Stimulated activated CD8-positive, alpha-beta memory T cell treated with anti-CD3 and anti-CD28 coated beads, Interleukin-7, amount 100 ng/mL, for 24 hours (primary cell): ENCODE measurements around the gene TSPAN5.

ENCODE experiments used
- DNase-seq: peaks from one replicate; pipeline ENCODE4 v3.0.0-alpha.2; 2020; ENCODE audit warnings: low read depth

The TSPAN5 gene

DNA sequence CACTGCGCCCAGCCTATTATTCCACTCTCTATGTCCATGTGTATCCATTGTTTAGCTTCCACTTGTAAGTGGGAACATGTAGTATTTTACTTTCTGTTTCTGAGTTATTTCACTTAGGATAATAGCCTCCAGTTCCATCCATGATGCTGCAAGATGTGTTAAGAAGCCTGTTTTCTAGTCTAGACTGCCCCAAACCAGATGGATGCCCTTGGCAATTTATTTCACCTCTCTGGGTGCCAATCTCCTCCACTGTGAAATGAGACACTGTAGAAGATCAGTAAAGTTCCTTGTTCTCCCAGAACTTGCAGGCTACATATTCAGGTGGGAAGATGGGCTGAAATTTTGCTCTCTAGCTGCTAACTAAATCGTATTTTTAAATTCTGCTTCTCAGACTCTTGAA lies 72.8 kb downstream of the TSPAN5 start:
- no peak for DNase-seq

DNA sequence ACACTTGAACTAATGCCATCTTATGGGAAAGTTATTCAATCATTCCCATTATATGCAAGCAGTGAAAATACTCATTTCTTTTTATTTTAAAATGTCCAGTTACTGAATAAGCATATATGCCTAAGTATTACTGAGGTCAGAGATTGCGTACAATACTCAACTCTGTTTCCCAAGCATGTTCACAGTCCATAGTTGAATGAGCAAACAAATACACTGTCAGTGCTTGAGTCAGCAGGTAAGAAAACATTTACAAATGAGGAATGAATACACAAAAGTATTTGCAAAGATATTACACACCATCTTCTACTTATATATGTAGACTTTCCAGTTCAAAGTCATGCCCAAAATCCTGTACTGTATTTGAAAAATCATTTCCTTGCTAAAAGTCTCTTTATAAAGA lies 74.1 kb downstream of the TSPAN5 start:
- DNase-seq, result no peak

- no peak for DNase-seq
Observed at GRCh38 chr4:98583265-98583664, 75.1 kb downstream of the TSPAN5 start.

- DNase-seq, result no peak
Observed at GRCh38 chr4:98581126-98581525, 77.3 kb downstream of the TSPAN5 start.

DNA sequence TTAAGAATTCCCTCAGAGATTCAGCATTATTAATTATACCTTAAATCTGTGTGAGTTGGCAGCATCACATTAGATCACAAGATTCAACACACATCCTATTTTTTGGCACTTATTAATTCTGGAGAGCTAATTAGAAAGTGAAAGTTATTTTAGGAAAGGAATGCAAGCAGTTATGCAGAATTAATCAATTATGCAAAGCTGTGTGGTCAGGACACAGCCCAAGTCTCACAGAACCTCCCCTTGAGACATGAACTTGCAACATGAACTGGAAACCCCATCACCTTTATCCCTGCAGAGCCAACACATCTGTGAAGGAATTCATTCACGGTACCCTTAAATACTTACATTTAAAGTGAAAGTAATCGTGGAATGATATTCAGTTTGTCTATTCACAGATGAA lies 80.5 kb downstream of the TSPAN5 start:
- no peak for DNase-seq

DNA sequence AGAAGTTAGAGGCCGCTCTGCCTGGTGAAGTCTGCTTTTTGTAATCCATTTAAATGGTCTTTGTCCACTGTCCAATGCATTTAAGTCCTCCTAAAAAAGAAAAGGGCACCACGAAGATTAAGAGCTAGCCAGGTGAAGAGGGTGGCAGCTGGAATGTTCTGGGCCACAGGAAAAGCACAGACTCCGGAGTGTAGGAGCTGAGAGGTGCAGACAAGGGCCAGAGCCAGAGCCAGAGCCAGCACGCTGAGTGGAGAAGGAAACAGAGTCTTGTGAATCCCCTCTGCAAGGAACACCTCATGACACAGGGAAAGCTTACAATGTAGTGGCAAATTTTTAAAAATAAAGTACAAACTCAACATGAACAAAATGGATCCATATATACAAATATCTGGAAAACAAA lies 83.6 kb downstream of the TSPAN5 start:
- DNase-seq, result no peak

DNA sequence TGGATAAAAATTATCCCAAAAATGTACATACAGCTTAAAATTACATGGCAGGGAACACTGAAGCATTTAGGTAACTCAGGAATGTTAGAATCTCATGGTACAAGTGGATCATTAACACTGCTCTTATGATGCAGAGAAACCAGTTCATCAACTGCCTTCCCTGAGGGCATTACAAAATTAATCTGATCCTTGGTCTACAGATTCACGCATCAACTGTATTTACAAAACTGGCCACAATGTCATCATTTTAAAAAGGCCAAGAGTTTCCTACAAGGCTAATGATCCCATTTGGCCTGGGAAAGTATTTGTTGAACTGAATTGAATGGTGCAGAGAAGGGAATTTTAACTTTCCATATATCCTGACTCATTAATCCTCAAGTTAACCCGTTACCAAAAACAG lies 84.6 kb downstream of the TSPAN5 start:
- DNase-seq, result no peak

- DNase-seq, result no peak
Observed at GRCh38 chr4:98572697-98573096, 85.7 kb downstream of the TSPAN5 start.

DNA sequence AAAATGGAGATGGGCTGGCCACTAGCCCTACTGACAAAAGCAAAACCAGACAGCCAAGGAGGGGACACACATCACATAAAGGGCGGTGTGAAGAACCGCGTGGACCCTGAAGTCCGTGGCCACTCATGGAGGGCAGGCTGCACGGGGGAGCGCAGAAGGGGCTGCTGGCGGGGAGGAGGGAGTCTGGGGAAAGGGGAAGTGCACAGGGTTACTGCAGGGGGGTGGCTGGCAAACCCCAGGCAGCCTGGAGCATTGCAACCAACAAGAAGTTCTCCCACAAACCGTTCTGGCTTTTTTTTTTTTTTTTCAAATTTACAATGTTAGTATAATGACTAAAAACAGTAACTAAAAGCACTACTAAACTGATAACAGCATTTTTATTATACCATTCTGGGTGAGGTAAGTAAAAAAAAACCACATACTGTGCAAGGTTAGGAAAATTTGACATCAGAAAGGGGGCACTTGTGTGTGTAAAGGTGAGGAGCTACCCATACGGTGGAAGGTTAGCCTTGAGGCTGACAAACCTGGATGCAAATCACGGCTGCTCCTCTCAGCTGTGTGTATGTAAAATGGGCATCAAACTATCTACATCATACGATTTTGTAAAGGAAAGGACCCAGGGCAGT lies 87.1 kb downstream of the TSPAN5 start:
- no peak for DNase-seq

GRCh38 chr4:98570151-98570797 lies 88.1 kb downstream of the TSPAN5 start:
- no peak for DNase-seq

DNA sequence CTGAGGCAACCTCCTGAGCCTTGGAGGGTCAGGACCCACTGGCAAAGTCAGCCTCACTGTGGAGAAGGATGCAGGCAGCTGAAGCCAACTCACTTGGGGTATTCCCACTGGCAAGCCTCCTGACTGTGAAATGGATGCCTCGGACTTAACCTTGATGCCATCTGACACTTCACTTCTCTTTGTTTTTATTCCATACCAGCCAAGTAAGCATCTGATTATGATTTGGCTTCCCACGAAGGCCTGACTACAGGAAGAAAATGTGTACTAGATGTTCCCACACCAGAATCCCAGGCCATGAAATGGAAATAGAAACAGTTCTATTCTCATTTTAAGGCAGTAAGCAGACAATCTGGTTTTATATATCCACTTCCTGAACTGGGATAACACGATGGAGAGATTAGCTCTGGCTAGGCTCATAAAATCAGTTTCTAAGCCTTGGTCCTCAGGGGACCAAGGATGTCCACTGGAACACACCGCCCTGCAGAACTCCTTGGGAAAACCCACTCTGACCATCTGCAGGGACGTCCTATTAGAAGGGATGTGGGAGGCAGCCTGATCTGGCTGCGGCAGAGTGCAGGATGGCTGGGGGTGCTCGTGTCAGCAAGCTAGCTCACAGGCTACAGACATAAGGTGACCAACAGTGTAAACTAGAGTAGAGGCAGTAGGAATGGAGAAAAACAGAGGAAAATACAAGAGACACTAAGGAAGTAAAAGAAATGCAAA lies 89.3 kb downstream of the TSPAN5 start:
- no peak for DNase-seq

GRCh38 chr4:98567611-98568010 lies 90.8 kb downstream of the TSPAN5 start:
- DNase-seq, result no peak

GRCh38 chr4:98566361-98567008 lies 91.9 kb downstream of the TSPAN5 start:
- no peak for DNase-seq

DNA sequence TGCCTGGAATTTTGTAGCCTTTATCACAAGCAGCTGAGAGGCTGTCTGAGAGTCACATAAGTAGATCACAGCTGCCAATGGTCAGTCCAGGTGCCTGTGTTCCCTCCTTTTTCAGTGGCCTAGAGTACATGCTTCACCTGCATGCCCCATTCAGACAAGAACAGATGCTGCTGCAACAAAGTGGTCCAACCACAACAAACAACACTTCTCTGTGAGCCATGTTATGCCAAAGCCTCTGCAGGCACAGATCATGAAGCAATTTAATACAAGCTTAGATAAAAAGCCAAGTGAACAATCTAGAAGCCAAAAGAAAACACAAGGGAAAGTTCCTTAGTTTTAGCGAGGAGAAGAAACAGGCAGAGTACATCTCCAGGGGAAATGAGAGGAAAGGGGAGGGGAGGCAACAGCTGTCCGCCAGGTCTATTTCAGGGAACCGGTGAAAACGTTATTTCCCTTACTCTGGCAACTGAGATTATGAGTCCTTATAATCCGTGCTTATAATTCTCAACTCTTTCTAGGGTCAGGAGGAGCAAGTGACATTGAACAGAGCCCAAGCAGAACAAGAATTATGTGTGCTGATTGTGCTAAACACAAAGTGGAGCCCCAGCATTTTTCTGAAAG lies 92.6 kb downstream of the TSPAN5 start:
- DNase-seq, result no peak

DNA sequence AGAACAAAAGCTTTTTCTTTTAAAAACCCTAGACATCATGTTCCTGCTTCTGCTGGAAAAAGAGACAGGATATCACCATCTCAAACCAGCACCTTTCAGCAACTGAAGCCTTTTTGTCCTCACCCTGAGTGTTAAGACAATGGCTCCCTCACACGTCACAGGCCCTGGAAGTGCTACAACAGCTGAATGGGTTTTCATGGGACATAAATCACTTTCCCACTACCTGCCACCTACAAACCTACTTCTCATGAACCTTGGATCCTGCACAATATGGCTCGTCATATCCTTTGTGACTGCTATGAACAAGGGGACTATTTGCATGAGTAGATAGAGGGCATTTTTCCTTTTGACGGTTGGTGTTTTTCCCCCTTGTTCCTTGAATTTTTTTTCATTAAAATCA lies 93.6 kb downstream of the TSPAN5 start:
- no peak for DNase-seq

GRCh38 chr4:98560321-98560720 lies 98.1 kb downstream of the TSPAN5 start:
- no peak for DNase-seq

GRCh38 chr4:98558471-98559169 lies 99.8 kb downstream of the TSPAN5 start:
- no peak for DNase-seq

DNA sequence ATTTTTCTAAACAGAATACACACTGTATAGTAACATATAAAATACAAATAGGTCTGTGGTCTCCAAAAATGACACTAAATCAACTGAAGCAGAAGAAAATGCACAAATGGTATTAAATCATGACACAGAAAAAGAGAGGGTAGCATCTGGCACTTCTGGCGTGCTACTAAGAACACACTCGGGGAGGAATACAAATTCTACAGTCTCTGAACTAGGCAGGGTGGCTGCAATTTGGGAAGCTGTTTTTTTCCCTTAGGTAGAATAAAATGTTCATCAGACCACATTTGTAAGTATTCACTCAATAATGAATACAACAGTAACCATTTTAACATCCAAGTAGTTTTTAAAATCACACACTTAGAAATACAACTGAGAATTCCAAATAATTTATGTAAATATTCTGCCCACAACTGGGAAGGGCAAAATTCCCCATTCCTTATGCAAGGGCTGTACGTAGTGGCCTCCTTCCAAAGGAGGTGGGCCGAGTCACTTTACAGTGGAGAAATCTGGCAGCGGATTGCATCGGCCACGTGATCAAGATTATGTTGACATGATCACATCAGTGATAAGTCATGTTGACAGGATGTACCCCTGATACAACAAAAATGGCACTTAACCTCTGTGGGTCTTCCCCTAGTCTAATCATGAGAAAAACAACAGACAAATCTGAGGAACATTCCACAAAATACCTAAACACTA lies 101.1 kb downstream of the TSPAN5 start:
- no peak for DNase-seq

DNA sequence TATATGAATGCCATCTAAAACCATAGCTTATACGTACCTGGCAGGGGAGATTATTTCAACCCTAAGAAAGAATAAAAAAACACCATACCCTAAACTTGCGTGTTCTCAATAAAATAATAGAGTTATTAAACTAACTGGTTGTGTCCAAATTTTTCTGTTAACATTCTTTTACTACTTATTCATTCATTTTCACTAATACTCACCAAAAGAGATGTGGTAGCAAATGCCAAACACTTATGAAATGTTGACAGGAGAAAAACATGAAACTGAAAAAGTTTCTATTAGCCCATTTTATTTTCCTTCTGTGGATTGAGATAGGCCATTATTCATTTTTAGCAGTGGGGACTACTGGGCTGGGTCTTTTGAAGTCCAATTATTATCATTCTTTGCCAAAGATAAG lies 102.0 kb downstream of the TSPAN5 start:
- DNase-seq, result no peak

DNA sequence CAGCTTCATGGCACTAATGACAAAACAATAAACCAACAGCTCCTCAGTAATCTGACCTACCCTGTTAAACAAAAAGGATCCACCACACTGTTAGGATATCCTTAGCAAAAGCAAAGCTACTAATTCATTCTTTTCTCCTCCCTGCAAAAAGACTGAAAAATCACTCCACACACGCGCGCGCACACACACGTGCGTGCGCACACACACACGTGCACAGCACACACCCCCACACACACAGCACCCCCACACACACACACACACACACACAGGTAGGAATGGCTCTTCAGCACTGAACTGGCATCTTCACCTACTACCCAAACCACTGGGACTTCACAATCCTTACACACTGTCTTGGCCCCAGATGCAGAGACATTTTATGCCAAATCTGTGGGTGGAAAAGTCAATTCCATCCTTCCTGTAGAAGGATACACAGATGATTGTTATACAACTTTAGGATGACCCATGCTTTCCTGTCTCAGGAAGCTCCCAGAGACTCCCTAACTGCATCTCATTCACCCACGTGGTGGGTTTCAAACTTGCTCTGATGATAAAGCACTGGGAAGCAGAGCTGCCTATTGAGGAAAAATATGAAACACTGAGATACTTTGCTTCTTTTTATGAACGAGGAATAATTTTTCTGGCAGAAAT lies 102.5 kb downstream of the TSPAN5 start:
- DNase-seq, result no peak
